Fibroblast of villous mesenchyme (primary cell): Measurements from ENCODE around the gene MRPL28. TPM values are rescaled to one million over a fixed set of nuclear protein-coding genes. Genes with fewer than 3 reads are reported as not detected.

ENCODE experiments used
- DNase-seq: peaks from one replicate; pipeline ENCODE4 v3.0.0-alpha.2; 2010; ENCODE audit warnings: low read depth
- H3K4me3 ChIP-seq: 2 replicates; pipeline ENCODE4 v1.5.1; 2011; ENCODE audit warnings: low read depth, mild to moderate bottlenecking, low read length
- CTCF ChIP-seq: IDR thresholded peaks from 2 replicates; pipeline ENCODE4 v1.5.1; 2012; ENCODE audit warnings: low read depth, mild to moderate bottlenecking, low read length; ENCODE audit not compliant: insufficient read depth
- total RNA-seq: library from RNA; depleted of rRNA; stranded (reverse); fragments of >200 nt; gene quantifications from 2 replicates; pipeline ENCODE4 v1.2.3, GENCODE V29; 2012

Gene MRPL28
- total RNA-seq, 1 donor, result 80.3 TPM

GRCh38 chr16:377419-377951, 7.1 kb upstream of the MRPL28 start:
- no peak overlapping the region for H3K4me3 ChIP-seq
- no peak for DNase-seq
- TF ChIP-seq CTCF, result no peak

GRCh38 chr16:376817-377418, 6.6 kb upstream of the MRPL28 start:
- no peak for DNase-seq

GRCh38 chr16:375927-376816, 5.8 kb upstream of the MRPL28 start:
- TF ChIP-seq CTCF, result no peak
- no peak overlapping the region for H3K4me3 ChIP-seq
- DNase-seq, result no peak

More at GRCh38 chr16:376817-377418, 6.6 kb upstream of the MRPL28 start:
- TF ChIP-seq CTCF, result no peak
- no peak overlapping the region for H3K4me3 ChIP-seq

- no peak overlapping the region for H3K4me3 ChIP-seq
These were observed 4.9 kb upstream of the MRPL28 start for GRCh38 chr16:375212-375611.

GRCh38 chr16:374616-374926, 4.2 kb upstream of the MRPL28 start:
- no peak for TF ChIP-seq CTCF
- no peak overlapping the region for H3K4me3 ChIP-seq
- DNase-seq, result no peak

More at GRCh38 chr16:375212-375611, 4.9 kb upstream of the MRPL28 start:
- no peak for DNase-seq
- no peak for TF ChIP-seq CTCF

- H3K4me3 ChIP-seq, result no peak overlapping the region
- TF ChIP-seq CTCF, result no peak
- no peak for DNase-seq
These were observed 3.7 kb upstream of the MRPL28 start for GRCh38 chr16:373848-374615.
